T1000 (cell line): ENCODE data around the gene PUS7L.
"Not testable (repeated sequence)": the region's sequence is repeated elsewhere in the genome, so short reads cannot be mapped to it uniquely, and the experiment has no call there.

Source experiments
- DNase-seq: peaks from one replicate; lab custom pipeline; 2025; ENCODE audit warnings: mixed read lengths; lab: John Stamatoyannopoulos, UW

The PUS7L gene, protein sequence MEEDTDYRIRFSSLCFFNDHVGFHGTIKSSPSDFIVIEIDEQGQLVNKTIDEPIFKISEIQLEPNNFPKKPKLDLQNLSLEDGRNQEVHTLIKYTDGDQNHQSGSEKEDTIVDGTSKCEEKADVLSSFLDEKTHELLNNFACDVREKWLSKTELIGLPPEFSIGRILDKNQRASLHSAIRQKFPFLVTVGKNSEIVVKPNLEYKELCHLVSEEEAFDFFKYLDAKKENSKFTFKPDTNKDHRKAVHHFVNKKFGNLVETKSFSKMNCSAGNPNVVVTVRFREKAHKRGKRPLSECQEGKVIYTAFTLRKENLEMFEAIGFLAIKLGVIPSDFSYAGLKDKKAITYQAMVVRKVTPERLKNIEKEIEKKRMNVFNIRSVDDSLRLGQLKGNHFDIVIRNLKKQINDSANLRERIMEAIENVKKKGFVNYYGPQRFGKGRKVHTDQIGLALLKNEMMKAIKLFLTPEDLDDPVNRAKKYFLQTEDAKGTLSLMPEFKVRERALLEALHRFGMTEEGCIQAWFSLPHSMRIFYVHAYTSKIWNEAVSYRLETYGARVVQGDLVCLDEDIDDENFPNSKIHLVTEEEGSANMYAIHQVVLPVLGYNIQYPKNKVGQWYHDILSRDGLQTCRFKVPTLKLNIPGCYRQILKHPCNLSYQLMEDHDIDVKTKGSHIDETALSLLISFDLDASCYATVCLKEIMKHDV

DNA sequence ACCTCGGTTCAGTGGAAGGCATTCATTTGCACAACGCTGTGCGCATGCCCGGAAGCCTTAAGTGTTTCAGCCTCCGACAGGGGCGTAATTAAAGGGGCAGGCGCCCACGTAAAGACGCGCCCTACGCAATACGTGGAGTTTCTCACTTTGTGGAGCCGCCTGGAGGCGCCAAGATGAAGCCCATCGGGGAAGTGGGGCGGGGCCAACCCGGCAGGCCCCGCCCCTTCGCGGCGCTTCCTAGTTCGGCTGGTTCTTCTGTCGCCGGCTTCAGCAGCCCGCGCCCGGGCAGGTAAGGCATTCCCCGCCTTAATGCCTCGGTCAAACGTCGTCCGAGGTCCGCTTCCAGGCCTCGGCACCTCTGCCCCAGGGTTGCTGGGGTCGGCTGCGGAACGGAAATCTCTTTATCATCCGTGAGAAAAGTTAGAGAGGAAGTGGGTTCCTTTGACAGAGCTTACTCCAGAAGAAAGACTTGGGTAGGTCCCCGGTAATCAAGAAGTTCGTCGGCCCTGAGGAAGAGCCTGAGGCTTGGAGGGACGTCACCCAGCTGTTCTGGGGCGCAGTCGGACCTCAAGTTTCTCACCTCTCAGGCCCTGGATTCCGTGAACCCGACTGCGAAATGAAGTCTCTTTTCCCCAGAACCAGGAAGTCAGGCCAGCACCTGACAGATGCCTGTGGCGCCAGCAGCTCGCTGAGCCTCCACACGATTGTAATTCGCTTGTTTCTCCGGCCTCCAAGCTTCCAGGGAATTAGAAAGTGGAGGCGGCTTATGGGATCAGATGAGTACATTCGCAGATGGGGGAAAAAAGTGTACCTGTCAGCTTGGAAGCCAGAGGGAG, at the start of gene PUS7L, which contains the start of gene IRAK4:
Gene PUS7L (minus strand): TSS at position 63 of the 836 bp plus-strand sequence. CDS start 3,545 bp downstream, outside the sequence.
Gene IRAK4 (plus strand): TSS at position 224 of the 836 bp plus-strand sequence. CDS start 9,161 bp downstream, outside the sequence.
- DNase-seq: peak; percentile 90

DNA sequence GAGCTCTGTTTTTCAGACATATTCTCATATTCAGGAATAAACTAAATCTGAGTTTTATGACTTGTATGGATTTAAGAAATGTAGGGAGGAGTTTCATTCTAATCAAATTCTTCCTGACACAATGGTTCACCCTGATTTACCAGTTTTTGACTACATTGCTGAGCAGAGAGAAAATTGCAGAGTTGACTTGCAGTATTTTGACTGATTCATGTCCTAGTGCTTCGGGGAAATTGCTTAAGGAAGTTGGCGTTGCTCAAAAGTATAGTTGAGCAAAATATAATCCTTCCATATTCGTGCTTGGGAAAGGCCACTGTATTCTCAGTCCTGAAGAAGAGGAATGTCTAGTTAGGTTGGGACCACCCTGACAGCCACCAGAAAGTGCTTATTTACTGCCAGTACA, 48.8 kb upstream of the PUS7L start:
- DNase-seq: no peak

DNA sequence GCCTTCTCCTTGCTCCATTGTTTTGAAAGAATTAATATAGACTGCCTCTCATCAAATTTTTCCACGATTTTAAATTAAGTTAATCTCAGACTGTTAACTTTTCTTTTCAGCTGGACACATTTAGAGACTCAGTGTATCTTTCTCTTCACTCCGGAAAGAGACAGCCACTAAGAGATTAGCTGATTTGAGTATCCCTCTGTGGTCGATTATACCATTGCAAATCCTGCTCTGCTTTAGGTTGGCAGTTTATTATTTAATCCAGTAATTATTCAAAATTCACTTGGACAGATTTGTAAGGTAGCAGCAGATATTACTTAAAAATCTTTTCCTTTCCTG, 48.1 kb upstream of the PUS7L start:
- DNase-seq: no peak

DNA sequence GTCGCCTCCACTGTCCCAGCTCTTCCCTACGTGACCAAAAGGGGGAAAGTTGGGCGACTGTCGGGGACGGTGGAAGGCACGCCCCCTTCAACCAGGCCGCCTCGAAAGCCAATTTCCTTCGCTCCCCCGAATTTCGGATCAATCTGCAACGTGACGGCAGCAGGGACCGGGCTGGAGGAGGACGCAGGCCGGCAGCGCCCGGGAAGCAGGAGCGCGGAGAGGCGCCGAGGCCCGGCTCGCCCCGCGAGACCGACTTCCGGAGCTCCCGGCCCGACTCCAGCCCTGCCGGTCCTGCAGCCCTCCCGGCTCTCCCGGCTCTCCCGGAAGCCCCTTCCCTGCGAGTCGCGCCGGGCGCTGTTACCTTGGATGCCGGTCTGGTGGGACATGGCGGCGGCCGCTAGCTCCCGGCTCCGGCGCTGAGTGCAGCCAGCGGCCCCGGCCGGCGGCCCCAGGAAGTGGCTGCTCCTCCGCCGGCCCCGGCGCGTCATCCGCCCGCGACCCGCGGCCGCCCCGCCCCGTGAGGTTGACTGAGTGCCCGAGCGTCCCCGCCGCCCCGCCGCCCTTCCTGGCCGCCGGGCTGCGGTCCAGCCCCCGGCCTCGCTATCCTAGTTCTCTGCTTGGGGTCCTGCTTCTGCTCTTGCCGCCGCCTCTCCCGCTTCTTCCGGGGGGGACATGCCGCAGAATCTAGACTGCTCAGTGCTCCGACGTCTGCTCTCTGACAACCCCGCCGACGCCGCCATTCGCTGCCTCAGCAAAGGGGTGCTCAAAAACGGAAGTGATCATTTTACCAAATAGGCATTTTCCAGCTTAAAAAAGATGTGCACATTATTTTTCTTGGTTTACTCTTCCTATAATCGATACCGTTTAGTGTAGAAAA, 47.5 kb upstream of the PUS7L start, which contains the start of gene TWF1:
Gene TWF1 (minus strand): TSS at position 458 of the 877 bp plus-strand sequence. CDS start 72 bp downstream, at position 386.
- DNase-seq: peak; percentile 83

DNA sequence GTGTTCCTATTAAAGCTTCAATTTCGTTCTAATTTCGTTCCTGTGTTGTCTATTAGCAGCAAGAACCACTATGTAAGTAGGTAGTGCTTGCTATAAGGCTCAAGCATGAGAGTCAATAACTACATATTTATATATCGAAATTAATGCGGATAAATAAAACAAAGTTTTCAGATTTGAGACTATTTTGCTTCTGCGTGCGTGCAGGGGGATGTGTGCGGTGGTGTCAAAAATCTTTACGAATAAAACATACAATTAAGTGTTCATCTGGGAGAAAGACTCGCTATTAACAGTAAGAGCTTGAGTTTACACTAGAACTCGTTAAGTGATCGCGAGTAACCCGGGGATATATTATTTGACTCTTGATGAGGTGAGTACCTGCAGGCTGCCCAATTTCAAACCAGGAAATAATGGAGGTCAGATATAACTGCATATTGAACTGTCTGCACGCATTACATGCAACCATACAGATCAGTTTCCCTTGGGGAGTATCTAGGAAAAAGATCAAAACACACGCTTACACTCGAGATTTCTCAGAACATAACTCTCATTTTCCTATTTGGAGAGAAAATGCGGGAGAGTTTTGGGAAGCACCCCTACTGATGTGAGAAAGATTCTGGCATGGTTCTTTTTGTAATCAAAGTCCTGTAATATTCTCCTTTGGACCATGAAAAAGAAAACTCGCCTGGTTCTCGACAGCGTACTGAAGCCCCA, 46.7 kb upstream of the PUS7L start:
- DNase-seq: no peak

DNA sequence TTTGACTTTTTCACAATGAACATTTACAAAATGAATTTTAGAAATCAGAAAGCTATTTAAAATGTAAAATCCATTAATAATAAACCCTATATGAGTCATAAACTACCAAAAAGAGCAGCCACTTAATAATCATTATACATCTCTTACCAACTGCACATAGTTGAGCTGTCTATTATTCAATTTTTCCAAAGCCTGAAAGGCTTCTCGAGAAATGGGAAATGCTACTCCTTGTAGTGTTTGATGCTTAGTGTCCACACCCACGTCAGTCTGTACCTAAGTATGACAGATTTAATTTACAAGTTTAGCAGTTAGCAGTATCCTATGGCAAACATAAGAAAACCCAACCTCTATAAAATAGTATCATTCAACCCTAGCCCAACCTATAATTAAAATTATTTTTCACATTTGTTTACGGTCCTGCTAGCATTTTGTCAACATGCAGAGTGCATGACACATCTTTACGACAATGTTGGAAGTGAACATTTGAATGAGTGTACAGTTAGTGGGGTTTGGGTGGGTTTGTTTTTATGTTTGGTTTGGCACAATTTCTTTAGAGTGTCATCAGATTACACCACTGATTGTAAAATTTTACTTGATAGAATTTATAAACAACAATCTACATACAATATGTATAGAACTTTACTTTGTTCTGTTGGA, 39.1 kb upstream of the PUS7L start:
- DNase-seq: no peak

DNA sequence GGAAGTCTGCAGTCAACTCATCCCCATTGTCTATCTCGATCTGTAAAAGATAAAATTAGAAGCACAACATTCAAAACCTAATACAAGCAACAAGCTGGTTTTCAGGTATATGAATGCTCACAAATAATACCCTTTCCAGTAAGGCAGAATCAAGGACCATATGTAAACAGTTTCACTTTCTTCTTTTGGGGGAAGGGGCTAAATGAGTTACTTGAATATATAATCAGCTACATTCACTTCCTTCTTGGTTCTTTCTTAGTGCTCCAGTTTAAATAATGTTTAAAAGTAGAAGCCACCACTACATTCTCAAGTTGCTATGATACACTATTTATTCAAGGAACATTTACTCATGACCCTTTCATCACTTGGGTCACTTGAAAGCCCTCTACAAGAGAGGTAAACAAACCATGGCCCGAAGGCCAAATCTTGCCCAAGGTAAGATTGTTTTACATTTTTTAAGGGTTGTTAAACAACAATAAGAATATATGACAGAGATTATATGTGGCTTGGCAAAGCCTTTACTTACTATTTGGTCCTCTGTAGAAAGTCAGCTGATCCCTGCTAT, 37.2 kb upstream of the PUS7L start:
- no peak for DNase-seq

DNA sequence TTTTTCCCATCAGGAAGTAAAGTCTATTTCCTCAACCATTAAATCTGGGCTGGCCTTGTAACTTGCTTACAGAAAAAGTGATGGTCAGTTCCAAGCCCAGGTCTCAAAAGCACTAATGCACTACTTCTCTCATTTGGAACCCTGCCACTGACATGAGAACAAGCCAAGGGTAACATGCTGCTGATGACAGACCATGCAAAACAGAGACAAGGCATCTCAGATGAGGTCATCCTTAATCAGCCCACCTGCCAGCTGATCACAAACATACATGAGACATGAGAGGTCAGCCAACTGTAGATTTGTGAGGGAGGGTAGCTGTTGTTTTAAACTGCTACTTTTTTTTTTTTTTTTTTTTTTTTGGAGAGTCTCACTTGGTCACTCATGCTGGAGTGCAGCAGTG, 31.4 kb upstream of the PUS7L start:
- no peak for DNase-seq

DNA sequence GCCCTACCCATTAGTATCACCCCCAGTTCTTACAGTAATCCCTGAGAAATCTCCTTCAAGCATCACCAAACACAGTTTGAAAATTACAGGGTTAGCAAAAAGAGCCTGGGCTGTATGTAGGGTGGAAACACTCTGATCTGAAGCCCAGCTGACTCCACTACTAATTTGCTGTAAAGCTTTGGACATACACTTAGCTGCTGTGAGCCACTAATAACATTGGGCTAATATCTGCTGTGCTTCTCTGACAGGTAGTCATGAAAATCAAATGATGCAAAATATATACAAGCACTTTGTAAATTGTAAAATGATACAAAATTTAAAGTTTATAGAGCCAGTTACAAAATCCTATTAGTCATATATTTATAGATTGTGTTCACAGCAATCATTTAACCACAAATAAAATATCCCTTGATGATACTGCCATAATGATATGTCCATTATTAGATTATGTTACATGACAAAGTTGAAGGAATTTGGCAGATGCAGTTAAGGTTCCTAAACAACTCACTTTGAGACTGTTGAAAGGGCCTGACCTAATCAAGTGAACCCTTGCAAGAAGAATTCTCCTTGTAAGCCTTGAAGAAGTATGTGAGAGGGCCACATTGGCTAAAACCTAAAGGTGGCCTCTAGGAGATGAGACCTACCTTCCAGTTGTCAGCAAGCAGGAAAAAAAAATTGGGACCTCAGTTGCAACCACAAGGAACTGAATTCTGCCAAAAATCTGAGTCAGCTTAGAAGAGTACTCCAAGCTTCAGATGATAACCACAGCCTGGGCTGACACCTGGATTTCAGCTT, 28.5 kb upstream of the PUS7L start:
- DNase-seq: no peak

DNA sequence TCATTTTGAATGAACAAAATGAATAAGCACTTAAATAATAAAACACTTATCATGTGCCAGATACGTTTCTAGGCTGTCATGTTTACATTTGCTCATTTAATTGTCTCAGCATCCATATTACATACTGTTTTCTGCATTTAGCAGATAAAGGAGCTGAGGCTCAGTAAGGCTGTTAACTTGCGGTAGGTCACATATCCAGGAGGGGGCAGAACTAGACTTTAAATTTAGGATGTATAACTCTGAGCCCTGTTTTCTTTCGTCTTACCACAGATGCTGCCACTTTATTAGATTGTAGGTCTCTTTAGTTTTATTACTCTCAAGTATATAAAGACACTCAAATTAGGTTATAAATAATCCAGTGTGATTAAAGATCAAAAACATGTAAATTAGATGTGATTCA, 17.9 kb upstream of the PUS7L start:
- DNase-seq: no peak

DNA sequence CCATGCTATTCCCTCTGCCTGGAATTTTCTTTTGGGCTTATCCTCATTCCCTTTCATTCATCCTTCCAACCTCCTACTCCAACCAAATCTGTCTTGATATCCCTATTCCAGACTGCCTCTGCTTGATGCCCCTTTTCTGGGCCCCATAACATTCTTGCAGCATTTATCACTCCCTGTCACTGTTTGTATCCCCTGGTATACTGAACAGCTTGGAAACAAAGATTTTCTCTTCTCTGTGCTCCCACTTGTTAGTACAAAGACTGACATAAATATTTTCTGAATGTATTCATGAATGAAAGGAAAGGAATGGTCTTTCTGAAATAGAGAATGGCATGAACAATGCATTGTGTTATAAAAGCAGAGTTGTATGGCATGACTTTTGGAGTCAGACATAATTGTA, 7.7 kb upstream of the PUS7L start:
- no peak for DNase-seq

DNA sequence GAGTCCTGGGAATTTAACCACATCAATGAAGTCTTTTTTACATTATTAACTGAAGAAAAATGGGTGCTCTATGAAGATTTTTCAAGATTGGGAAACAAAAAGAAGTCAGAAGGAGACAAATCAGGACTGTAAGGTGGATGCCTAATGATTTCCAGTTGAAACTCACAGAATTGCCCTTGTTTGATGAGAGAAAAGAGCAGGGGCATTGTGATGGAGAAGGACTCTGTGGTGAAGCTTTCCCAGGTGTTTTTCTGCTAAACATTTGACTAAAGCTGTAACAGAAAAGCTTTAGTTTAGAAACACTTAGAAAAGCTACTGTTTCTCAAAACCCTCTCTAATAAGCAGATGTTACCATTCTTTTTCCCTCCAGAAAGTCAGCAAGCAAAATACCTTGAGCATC, 5.9 kb upstream of the PUS7L start:
- DNase-seq: no peak

DNA sequence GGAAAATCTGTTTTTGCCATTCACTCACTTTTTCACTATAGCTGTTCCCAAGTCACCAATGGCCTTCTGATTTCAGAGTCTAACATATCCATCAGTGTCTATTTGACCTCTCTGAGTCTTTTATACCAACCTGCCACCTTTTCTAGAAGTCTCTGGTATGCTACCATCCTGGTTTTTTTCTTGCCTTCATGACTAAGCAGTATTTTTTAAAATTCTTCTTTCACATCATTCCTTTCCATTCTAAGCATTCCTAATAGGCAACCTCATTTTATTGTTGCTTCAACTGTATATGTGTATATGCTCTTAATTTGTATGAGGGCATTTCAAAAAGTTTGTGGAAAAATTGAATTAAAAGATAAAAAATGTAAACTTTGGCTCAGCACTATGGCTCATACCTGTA, 5.2 kb upstream of the PUS7L start:
- DNase-seq: no peak

DNA sequence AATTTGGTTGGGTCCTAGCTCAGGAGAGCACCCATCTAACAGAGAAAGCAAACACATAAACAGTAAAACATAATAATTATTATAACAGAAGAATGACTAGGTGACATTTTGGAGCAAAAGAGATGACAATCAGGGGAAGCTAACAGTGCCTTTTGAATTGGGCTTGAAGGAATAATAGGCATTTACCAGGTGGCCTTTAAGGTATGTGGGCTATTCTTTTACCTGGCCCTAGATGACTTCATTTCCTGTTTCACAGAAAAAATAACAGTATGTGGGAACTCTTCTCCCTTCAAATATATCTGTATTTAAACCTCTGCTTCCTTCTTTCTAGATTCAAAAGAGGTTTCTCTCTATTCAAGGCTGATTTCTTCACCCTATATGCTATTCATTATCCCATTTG, 4.0 kb upstream of the PUS7L start:
- DNase-seq: no peak

DNA sequence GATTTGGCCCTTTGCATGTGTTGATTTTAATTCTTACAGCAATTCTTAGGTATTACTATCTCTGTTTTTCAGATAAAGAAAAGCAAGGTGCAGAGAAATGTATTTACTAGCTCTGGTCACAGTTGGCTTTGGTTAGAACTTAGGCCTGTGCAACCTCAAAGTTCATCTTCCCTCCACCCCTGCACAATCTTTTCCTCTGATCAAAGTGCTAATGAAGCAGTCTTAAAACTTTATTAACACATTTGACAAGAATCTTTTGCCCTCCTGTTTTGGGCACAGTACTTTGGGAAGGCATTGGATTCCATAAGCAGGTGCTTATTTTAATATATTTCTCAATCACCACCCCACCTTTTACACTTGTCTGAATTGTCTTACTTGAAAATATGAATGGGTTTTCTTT, 2.9 kb upstream of the PUS7L start:
- DNase-seq: no peak

DNA sequence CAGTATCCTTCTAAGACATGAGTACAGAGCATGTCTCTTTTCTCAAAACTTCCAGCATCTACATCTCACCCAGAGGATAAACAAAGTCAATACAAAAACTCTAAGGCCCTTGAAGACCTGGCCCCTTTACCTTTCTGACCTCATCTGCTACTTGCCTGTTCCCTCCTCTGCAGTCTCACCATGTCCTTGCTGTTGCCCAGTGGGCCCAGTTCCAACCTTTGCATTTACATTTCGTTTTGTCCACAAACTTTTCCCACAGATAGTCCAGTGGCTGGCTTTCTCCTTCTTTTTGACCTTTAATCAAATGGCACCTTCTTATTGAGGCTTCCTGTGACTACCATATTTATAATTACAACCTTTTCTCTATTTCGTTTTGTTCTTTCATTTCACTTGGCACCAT, 1.8 kb upstream of the PUS7L start:
- no peak for DNase-seq

DNA sequence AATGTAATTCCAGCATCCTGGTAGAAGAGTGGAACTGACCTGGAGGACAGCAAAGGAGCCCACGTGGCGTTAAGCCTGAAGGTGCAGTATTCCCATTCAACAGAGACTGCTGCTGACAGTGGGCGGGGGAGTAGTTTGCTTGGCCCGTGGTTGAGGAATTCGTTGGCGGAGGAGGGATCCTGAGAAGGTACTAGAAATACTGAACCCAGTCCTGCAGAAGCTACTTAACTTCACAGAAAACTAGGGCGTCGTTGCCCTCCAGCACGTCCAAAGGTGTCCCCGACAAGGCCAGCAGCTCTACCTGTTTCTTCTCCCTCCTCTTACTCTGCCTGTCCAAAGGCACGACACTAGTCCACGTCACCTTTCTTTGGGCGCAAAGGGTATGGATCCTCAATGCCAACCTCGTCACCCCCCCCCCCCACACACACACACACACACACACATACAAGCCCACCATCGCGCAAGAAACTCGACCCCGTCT, 303 bp downstream of the PUS7L start:
- no peak for DNase-seq

DNA sequence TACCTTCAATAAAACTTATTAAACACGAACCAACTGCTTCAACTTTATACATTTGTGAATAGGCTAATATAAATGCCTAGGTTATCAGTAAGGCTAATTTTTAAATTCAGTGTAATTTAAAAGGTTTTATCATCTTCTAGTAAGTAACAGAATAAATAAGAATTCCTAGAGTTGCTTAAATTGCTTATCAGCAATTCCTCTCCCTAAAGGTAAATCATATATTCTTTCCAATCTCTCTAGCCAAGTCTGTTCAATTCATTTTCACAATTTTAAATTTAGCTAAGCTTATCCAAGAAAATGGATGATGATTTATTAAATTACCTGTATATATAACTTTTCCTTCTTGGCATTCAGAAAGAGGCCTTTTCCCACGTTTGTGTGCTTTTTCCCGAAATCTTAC, 4.6 kb downstream of the PUS7L start:
- DNase-seq: no peak

DNA sequence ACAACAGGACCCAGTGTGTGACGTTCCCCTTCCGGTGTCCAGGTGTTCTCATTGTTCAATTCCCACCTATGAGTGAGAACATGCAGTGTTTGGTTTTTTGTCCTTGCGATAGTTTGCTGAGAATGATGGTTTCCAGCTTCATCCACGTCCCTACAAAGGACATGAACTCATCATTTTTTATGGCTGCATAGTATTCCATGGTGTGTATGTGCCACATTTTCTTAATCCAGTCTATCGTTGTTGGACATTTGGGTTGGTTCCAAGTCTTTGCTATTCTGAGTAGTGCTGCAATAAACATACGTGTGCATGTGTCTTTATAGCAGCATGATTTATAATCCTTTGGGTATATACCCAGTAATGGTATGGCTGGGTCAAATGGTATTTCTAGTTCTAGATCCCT, 7.2 kb downstream of the PUS7L start:
- not testable (repeated sequence) for DNase-seq
